ENCODE results near the gene SPOCK1.

DNA sequence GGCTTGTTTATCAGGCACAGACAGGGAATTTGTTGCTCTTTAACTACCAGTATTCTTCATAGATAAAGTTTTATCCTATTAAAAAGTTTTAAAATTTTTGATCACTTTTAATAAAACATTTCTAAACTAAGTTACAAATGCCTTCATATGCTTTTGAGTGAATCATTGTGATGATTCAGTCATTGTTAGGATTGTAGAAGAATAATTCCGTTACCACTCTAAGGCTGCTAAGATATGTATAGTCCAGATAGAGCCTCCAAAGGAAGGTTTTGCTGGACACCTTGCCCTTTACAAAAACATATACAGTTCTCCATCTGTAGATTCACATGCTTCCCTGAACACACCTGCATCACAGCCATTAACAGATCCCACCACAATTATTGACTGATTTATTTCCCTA is 233.7 kb downstream of the SPOCK1 start:
- TF ChIP-seq EZH2 (IDR thresholded peaks at IDR 0.05): no peak
- TF ChIP-seq POLR2AphosphoS5 (IDR thresholded peaks at IDR 0.05; ENCODE audit: borderline replicate concordance, low read depth, low read length): no peak

Data from SK-N-MC (cell line).